ENCODE measurements around the gene ZC3HAV1.
"Not testable (repeated sequence)": the region's sequence is repeated elsewhere in the genome, so short reads cannot be mapped to it uniquely, and the experiment has no call there.

ZC3HAV1 gene

GRCh38 chr7:139095194-139095659 is 14.3 kb downstream of the ZC3HAV1 start:
- Histone ChIP-seq H3K4me3 (ENCODE audit: low read length) (no peak overlapping the region), H3K27ac (ENCODE audit: low read length) (no peak overlapping the region), H3K9ac (ENCODE audit: low read depth, low read length) (peak overlapping the region; percentile 9; the same call in 1 of the 2 replicates), H3K4me1 (ENCODE audit: insufficient read depth, low read length) (peaks cover 29% of the 10 kb centered on the region), H3K27me3 (ENCODE audit: insufficient read depth, low read length) (no peaks in the 10 kb centered on the region), H3K36me3 (ENCODE audit: insufficient read depth, low read depth, low read length) (0 out of 2 replicates have a peak, but pooled peaks cover 4% of the 10 kb centered on the region), H3K9me3 (ENCODE audit: insufficient read depth, low read depth, low read length) (no peaks in the 10 kb centered on the region)

GRCh38 chr7:139094596-139094995 is 14.9 kb downstream of the ZC3HAV1 start:
- H3K4me1 ChIP-seq (ENCODE audit: insufficient read depth, low read length) = peaks cover 29% of the 10 kb centered on the region
- H3K9me3 ChIP-seq (ENCODE audit: insufficient read depth, low read depth, low read length) = no peaks in the 10 kb centered on the region
- peak overlapping the region; percentile 27; the same call in 1 of the 2 replicates for H3K9ac ChIP-seq (ENCODE audit: low read depth, low read length)
- 0 out of 2 replicates have a peak, but pooled peaks cover 4% of the 10 kb centered on the region for H3K36me3 ChIP-seq (ENCODE audit: insufficient read depth, low read depth, low read length)
- no peaks in the 10 kb centered on the region for H3K27me3 ChIP-seq (ENCODE audit: insufficient read depth, low read length)
- no peak overlapping the region for H3K27ac ChIP-seq (ENCODE audit: low read length)
- no peak overlapping the region for H3K4me3 ChIP-seq (ENCODE audit: low read length)

- H3K4me1 ChIP-seq (ENCODE audit: insufficient read depth, low read length) = peaks cover 29% of the 10 kb centered on the region
- H3K9me3 ChIP-seq (ENCODE audit: insufficient read depth, low read depth, low read length) = no peaks in the 10 kb centered on the region
- H3K27ac ChIP-seq (ENCODE audit: low read length) = no peak overlapping the region
- 0 out of 2 replicates have a peak, but pooled peaks cover under 1% of the 10 kb centered on the region for H3K36me3 ChIP-seq (ENCODE audit: insufficient read depth, low read depth, low read length)
- peak overlapping the region; percentile 27; the same call in 1 of the 2 replicates for H3K9ac ChIP-seq (ENCODE audit: low read depth, low read length)
- H3K27me3 ChIP-seq (ENCODE audit: insufficient read depth, low read length) = no peaks in the 10 kb centered on the region
- H3K4me3 ChIP-seq (ENCODE audit: low read length) = no peak overlapping the region
Measured at GRCh38 chr7:139094030-139094429, 15.5 kb downstream of the ZC3HAV1 start.

- H3K4me1 ChIP-seq (ENCODE audit: insufficient read depth, low read length) = peaks cover 29% of the 10 kb centered on the region
- not testable (repeated sequence) for H3K27me3 ChIP-seq (ENCODE audit: insufficient read depth, low read length); H3K9me3 ChIP-seq (ENCODE audit: insufficient read depth, low read depth, low read length); H3K4me3 ChIP-seq (ENCODE audit: low read length); H3K36me3 ChIP-seq (ENCODE audit: insufficient read depth, low read depth, low read length); H3K27ac ChIP-seq (ENCODE audit: low read length)
- H3K9ac ChIP-seq (ENCODE audit: low read depth, low read length) = peak overlapping the region; percentile 27; the same call in 1 of the 2 replicates
Measured at GRCh38 chr7:139093512-139093911, 16.0 kb downstream of the ZC3HAV1 start.

GRCh38 chr7:139092090-139092796 is 17.3 kb downstream of the ZC3HAV1 start:
- peaks cover 29% of the 10 kb centered on the region for H3K4me1 ChIP-seq (ENCODE audit: insufficient read depth, low read length)
- H3K27me3 ChIP-seq (ENCODE audit: insufficient read depth, low read length) = no peaks in the 10 kb centered on the region
- H3K4me3 ChIP-seq (ENCODE audit: low read length) = no peak overlapping the region
- no peak overlapping the region for H3K9ac ChIP-seq (ENCODE audit: low read depth, low read length)
- H3K27ac ChIP-seq (ENCODE audit: low read length) = no peak overlapping the region
- H3K36me3 ChIP-seq (ENCODE audit: insufficient read depth, low read depth, low read length) = peaks cover 12% of the 10 kb centered on the region
- H3K9me3 ChIP-seq (ENCODE audit: insufficient read depth, low read depth, low read length) = no peaks in the 10 kb centered on the region

- Histone ChIP-seq H3K9ac (ENCODE audit: low read depth, low read length) (no peak overlapping the region), H3K27me3 (ENCODE audit: insufficient read depth, low read length) (no peaks in the 10 kb centered on the region), H3K9me3 (ENCODE audit: insufficient read depth, low read depth, low read length) (no peaks in the 10 kb centered on the region), H3K4me3 (ENCODE audit: low read length) (no peak overlapping the region), H3K27ac (ENCODE audit: low read length) (no peak overlapping the region), H3K4me1 (ENCODE audit: insufficient read depth, low read length) (peaks cover 29% of the 10 kb centered on the region), H3K36me3 (ENCODE audit: insufficient read depth, low read depth, low read length) (peaks cover 19% of the 10 kb centered on the region)
Measured at GRCh38 chr7:139091677-139091996, 17.9 kb downstream of the ZC3HAV1 start.

GRCh38 chr7:139089118-139089517 is 20.4 kb downstream of the ZC3HAV1 start:
- H3K4me3 ChIP-seq (ENCODE audit: low read length) = no peak overlapping the region
- peaks cover 16% of the 10 kb centered on the region for H3K4me1 ChIP-seq (ENCODE audit: insufficient read depth, low read length)
- H3K27me3 ChIP-seq (ENCODE audit: insufficient read depth, low read length) = no peaks in the 10 kb centered on the region
- H3K9me3 ChIP-seq (ENCODE audit: insufficient read depth, low read depth, low read length) = no peaks in the 10 kb centered on the region
- no peak overlapping the region for H3K27ac ChIP-seq (ENCODE audit: low read length)
- H3K36me3 ChIP-seq (ENCODE audit: insufficient read depth, low read depth, low read length) = peaks cover 39% of the 10 kb centered on the region
- H3K9ac ChIP-seq (ENCODE audit: low read depth, low read length) = no peak overlapping the region

- no peak overlapping the region for H3K4me3 ChIP-seq (ENCODE audit: low read length)
- H3K9me3 ChIP-seq (ENCODE audit: insufficient read depth, low read depth, low read length) = no peaks in the 10 kb centered on the region
- no peak overlapping the region for H3K9ac ChIP-seq (ENCODE audit: low read depth, low read length)
- peaks cover 47% of the 10 kb centered on the region for H3K36me3 ChIP-seq (ENCODE audit: insufficient read depth, low read depth, low read length)
- no peak overlapping the region for H3K27ac ChIP-seq (ENCODE audit: low read length)
- no peaks in the 10 kb centered on the region for H3K27me3 ChIP-seq (ENCODE audit: insufficient read depth, low read length)
- H3K4me1 ChIP-seq (ENCODE audit: insufficient read depth, low read length) = peaks cover 10% of the 10 kb centered on the region; the same call in 1 of the 2 replicates
Measured at GRCh38 chr7:139088268-139088667, 21.3 kb downstream of the ZC3HAV1 start.

GRCh38 chr7:139087212-139087611 is 22.3 kb downstream of the ZC3HAV1 start:
- Histone ChIP-seq H3K9ac (ENCODE audit: low read depth, low read length) (no peak overlapping the region), H3K9me3 (ENCODE audit: insufficient read depth, low read depth, low read length) (no peaks in the 10 kb centered on the region), H3K27me3 (ENCODE audit: insufficient read depth, low read length) (no peaks in the 10 kb centered on the region), H3K36me3 (ENCODE audit: insufficient read depth, low read depth, low read length) (peaks cover 58% of the 10 kb centered on the region), H3K4me1 (ENCODE audit: insufficient read depth, low read length) (no peaks in the 10 kb centered on the region), H3K27ac (ENCODE audit: low read length) (no peak overlapping the region), H3K4me3 (ENCODE audit: low read length) (no peak overlapping the region)

- no peak overlapping the region for H3K9ac ChIP-seq (ENCODE audit: low read depth, low read length)
- no peaks in the 10 kb centered on the region for H3K9me3 ChIP-seq (ENCODE audit: insufficient read depth, low read depth, low read length)
- no peak overlapping the region for H3K27ac ChIP-seq (ENCODE audit: low read length)
- H3K27me3 ChIP-seq (ENCODE audit: insufficient read depth, low read length) = no peaks in the 10 kb centered on the region
- H3K4me1 ChIP-seq (ENCODE audit: insufficient read depth, low read length) = no peaks in the 10 kb centered on the region
- H3K36me3 ChIP-seq (ENCODE audit: insufficient read depth, low read depth, low read length) = peaks cover 62% of the 10 kb centered on the region
- H3K4me3 ChIP-seq (ENCODE audit: low read length) = no peak overlapping the region
Measured at GRCh38 chr7:139086454-139086853, 23.1 kb downstream of the ZC3HAV1 start.

GRCh38 chr7:139084709-139085108 is 24.8 kb downstream of the ZC3HAV1 start:
- Histone ChIP-seq H3K36me3 (ENCODE audit: insufficient read depth, low read depth, low read length) (peaks cover 80% of the 10 kb centered on the region), H3K9me3 (ENCODE audit: insufficient read depth, low read depth, low read length) (no peaks in the 10 kb centered on the region), H3K27ac (ENCODE audit: low read length) (no peak overlapping the region), H3K27me3 (ENCODE audit: insufficient read depth, low read length) (no peaks in the 10 kb centered on the region), H3K4me3 (ENCODE audit: low read length) (no peak overlapping the region), H3K4me1 (ENCODE audit: insufficient read depth, low read length) (no peaks in the 10 kb centered on the region), H3K9ac (ENCODE audit: low read depth, low read length) (no peak overlapping the region)

- Histone ChIP-seq H3K9me3 (ENCODE audit: insufficient read depth, low read depth, low read length) (no peaks in the 10 kb centered on the region), H3K36me3 (ENCODE audit: insufficient read depth, low read depth, low read length) (peaks cover 89% of the 10 kb centered on the region)
Measured at GRCh38 chr7:139081584-139081983, 27.9 kb downstream of the ZC3HAV1 start.

More at GRCh38 chr7:139081584-139081983, 27.9 kb downstream of the ZC3HAV1 start:
- Histone ChIP-seq H3K4me3 (ENCODE audit: low read length) (no peak overlapping the region), H3K27ac (ENCODE audit: low read length) (no peak overlapping the region), H3K27me3 (ENCODE audit: insufficient read depth, low read length) (no peaks in the 10 kb centered on the region), H3K9ac (ENCODE audit: low read depth, low read length) (no peak overlapping the region), H3K4me1 (ENCODE audit: insufficient read depth, low read length) (no peaks in the 10 kb centered on the region)

Measured in iPS-20b (cell line).